Limb (tissue), 2 donors: ENCODE measurements around the gene KCNQ2.

Experiments used
- DNase-seq, 2 donors: peaks; one replicate each; pipeline ENCODE4 v3.0.0-alpha.2; 2016; ENCODE audit errors: extremely low spot score in 2 of 2

Gene KCNQ2

DNA sequence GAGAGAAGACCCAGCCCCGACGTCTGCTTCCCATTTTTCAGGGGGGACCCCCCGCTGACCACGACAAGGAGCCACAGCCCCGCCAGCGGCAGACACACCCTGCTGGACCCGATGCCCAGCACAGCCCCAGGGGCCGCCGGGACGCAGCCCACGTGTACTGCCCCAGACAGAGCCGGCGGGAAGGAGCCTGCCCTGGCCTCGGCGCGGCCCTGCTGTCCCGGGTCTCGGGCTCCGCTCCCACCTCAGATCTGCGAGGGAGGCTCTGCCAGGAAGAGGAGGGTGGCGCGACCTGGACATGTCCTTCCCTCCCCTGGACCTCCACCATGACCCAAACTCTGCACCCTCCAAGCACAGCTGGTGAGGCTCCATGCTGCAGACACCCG lies 54.7 kb downstream of the KCNQ2 start:
- no peak for DNase-seq

DNA sequence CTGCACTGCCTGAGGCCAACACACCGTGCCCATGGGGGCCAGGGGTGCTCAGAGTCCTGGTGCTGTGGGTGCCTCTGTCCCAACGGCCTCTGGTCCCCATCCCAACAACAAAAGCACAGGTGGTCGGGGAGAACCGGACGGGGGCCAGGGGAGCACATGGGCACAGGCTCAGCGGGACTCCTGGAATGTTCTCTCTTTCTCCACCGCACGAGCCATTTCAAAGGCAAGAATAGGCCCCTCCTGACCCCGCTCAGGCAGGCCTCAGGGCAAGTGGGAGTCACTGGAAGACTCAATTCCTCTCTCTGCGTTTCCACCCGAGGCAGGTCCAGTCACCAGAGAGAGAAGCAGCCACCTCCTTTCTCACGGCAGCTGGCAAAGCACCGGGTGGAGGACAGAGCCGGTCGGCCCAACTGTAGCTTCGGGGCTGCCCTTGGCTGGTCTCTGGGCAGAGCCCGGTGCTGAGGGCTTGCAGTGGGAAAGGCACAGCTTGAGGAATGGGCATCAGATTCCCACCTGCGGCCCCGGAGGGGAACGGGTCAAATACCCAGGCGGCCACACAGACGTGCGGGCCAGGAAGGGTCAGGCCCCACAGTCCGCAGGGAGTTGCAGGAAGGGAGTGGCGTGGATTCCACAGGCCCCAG lies 55.2 kb downstream of the KCNQ2 start:
- no peak for DNase-seq

- DNase-seq, result no peak
Measured at GRCh38 chr20:63416631-63417030, 55.8 kb downstream of the KCNQ2 start.

GRCh38 chr20:63415647-63416391 lies 56.6 kb downstream of the KCNQ2 start:
- DNase-seq, result no peak

- DNase-seq, result no peak
Measured at GRCh38 chr20:63414720-63415430, 57.6 kb downstream of the KCNQ2 start.

DNA sequence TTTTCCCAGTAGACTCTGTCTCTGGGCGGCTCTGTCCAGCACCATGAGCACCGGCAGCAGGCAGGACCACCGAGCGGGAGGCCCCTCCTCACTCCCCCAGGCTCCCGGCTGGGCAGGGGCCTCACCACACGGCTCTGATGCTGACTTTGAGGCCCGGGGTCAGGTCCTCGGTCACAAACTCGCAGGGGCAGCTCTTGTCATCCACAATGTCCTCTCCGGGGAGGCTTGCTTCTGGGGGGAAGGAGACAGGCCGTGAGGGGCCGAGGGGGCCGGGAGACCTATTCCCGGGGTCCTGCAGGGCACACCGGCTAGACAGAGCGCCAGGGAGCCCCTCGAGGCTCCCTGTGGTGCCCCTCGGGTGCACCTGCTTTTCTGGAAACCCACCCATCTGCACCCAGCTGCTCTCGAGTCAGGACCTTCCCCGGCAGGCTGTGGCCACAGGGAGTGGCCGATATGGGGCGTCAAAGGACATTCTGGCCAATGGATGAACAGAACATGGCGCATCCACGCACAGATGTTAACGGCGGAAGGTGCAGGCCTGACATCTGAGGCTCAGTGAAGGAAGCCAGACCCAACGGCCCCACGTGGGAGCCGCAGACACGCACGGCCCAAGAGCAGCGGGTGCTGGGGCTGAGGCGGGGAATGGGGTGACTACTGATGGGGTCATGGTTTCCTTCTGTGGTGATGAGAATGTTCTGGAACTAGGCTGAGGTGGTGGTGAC lies 58.3 kb downstream of the KCNQ2 start:
- no peak for DNase-seq

- no peak for DNase-seq
Measured at GRCh38 chr20:63413323-63413722, 59.1 kb downstream of the KCNQ2 start.

- no peak for DNase-seq
Measured at GRCh38 chr20:63412889-63413288, 59.6 kb downstream of the KCNQ2 start.

GRCh38 chr20:63411898-63412631 lies 60.4 kb downstream of the KCNQ2 start:
- peak in 1 of 2 donors; percentile 17 for DNase-seq

GRCh38 chr20:63411151-63411897 lies 61.1 kb downstream of the KCNQ2 start:
- DNase-seq, result no peak

DNA sequence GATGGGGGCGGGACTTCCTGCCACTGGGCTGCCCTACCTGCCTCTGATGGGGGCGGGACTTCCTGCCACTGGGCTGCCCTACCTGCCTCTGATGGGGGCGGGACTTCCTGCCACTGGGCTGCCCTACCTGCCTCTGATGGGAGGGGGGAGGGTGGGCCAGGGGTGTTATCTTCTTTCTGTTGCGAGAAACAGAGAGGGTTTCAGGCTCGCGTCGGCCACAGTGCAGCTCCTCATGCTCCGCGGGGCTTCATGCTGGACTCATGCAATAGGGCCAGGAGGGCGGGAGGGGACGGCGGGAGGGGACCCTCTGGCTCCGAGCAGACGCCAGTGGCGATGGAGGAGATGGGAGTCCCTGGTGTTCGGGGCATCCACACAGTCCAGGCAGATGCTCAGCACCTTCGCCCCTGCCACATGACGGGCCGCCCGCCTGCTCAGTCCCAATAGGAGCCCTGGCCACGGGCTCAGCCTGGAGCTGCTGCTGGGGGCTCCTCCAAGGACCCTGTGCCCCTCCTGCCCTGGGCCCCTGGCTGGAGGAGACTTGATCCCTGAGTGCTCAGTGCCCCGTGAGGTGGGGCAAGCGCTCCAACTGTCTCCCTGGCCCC lies 62.5 kb downstream of the KCNQ2 start:
- no peak for DNase-seq

- no peak for DNase-seq
Measured at GRCh38 chr20:63409066-63409833, 63.2 kb downstream of the KCNQ2 start.

DNA sequence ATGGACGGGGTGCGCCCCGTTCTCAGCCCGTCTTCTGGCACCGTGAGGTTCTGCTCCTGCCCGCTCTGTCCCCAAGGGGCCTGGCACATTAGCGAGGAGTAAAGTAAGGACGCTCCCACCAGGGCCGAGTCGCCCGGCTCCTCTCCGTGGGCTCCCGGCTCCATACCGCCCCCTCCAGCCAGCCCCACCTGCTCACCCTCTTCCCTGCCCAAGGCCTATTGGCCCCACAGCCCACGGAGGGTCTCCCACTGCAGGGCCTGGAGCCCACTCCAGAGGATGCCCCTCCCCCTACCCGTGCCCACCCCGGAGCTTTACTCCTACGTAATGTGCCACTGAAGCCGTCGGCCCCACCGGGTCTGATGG lies 63.8 kb downstream of the KCNQ2 start:
- DNase-seq, result no peak

- DNase-seq, result no peak
Measured at GRCh38 chr20:63407928-63408683, 64.3 kb downstream of the KCNQ2 start.

GRCh38 chr20:63406617-63407245 lies 65.7 kb downstream of the KCNQ2 start:
- no peak for DNase-seq

- no peak for DNase-seq
Measured at GRCh38 chr20:63406011-63406410, 66.4 kb downstream of the KCNQ2 start.

GRCh38 chr20:63405102-63405730 lies 67.2 kb downstream of the KCNQ2 start:
- no peak for DNase-seq
